HG02623 (cell line): ENCODE data around the gene HSD11B2.
A peak's percentile ranks its signal among the peaks of the same experiment; 100 is the strongest.
"Not testable (repeated sequence)": the region's sequence is repeated elsewhere in the genome, so short reads cannot be mapped to it uniquely, and the experiment has no call there.

Experiments
- ATAC-seq: cut with Tn5 transposase; IDR thresholded peaks from one replicate; pipeline ENCODE4 v1.9.1; 2021; ENCODE audit warnings: moderate library complexity; ENCODE audit not compliant: unreplicated experiment

Gene HSD11B2

DNA sequence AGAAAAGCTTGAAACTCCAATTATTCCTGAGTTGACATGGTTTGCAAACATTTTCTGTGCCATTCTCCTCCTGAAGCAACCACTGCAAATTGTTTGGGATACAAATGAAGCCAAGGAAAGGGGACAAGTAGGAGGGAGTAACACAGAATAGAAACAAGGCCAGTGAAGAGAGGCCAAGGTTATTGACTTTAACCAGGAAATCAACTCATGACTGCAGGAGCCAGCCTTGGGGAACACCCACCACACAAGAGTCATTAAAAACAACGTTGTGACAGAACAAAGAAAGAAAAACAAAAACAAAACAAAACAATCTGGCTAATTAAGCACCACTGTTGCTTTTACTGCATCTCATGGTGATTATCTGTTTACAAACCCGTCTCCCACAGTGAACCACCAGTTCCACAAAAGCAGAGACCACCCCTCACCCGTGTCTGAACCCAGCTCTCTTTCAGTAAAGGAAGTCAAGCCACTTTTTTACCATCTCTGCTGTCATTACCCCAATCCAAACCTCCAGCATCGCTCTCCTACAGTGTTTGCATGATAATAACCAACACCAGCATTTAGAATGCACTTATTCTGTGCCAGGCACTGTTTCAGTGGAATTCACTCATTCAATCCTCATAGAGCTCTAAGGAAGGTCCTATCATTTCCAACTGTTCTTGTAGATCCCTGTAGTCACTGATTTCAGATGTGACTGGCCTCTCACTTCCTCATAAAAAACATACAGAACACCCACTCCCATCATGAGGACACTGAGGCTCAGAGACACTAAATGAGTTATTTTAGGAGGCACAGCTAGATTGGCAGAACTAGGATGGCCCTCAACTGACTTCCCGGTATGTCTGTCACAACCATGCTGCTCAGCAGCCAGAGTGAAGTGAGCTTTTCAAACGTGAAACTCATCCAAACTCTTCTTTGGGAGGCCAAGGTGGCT is 16.7 kb upstream of the HSD11B2 start:
- ATAC-seq, result no peak

DNA sequence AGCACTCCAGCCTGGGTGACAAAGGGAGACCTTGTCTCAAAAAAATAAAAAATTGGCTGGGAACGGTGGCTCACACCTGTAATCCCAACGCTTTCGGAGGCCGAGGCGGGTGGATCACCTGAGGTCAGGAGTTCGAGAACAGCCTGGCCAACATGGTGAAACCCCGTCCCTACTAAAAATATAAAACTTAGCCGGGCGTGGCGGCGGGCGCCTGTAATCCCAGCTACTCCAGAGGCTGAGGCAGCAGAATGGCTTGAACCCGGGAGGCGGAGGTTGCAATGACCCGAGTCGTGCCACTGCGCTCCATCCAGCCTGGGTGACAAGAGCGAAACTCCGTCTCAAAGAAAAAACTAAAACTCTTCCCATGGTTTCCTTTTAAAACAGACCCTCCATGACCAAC is 15.5 kb upstream of the HSD11B2 start:
- not testable (repeated sequence) for ATAC-seq

DNA sequence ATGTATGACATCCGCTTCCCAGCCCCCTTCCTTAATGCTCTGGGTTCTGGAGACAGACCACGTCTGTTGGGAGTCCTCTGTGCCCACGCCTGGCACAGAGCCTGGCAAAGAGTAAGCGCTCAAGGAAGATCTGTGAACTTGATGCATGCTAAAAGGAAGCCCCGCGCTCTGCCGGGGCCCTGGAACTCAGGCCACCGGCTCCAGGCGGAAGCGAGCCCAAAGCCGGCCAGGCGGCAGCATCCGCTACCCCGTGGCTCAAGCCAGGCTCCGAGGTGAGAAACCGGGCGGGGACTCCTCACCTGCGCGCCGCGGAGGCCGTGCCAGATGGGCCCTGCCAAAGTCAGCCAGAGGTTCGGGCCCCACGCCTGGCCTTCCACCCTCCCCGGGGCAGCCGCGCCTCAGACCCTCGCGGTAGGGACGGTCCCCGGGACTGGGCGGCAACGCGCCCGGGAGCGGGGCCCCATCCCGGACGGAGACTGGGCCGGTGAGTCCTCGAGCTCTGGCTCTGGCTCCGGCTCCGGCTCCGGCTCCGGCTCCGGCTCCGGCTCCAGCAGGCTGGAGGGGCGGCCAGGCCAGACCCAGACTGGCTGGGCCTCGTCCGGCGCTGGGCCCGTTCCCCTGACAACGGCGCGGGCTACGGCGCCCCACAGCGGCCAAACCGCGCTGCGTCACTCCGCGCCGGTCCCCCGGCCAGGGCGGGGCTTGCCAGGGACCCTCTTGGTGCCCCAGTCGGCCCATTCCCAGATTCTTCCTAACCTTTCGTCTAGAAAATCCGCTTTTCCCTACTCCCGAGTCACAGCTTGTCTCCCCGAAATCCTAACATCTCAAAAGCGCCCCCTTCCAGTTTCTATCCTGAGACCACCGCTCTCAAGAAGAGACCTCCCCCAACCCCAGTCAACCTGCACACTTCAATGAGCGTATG is 14.8 kb upstream of the HSD11B2 start, which contains the start of gene ZDHHC1:
TSS of gene ZDHHC1 (minus strand) at position 606 of the 922 bp plus-strand sequence. CDS start 8,702 bp downstream, outside the sequence.
- ATAC-seq, result peak; percentile 55

DNA sequence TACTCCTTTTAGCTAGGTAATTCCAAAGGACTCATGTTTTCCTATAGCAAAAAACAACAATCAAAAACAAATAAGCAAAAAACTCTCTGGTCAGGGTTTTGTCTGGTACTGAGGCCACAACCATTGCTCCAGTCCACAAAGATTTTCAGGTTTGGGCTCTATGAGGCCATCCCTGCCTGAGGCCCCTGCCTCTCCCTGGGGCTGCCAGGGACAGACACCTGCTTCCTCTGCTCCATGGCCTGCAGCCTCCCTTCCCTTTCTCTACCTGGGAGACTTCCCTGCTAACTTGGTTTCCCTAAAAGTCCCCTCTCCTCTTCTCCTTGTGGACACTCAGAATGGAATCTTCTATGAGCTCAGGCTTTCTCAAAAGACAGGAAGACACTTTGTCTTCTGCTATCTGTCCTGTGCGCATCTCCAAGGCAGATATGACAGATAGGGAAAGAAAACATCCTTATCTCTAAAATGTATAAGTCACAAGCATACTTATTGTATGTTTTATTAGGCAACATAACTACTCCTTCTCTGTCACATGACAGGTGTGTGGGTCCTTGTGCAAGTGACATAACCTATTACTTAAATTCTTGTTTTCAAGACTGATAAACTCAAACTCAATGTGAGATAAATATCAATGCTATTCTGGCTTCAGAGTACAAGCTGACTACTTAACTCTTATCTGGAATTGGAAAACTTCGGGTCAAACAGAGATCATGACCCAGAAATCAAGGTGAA is 13.4 kb upstream of the HSD11B2 start:
- no peak for ATAC-seq

DNA sequence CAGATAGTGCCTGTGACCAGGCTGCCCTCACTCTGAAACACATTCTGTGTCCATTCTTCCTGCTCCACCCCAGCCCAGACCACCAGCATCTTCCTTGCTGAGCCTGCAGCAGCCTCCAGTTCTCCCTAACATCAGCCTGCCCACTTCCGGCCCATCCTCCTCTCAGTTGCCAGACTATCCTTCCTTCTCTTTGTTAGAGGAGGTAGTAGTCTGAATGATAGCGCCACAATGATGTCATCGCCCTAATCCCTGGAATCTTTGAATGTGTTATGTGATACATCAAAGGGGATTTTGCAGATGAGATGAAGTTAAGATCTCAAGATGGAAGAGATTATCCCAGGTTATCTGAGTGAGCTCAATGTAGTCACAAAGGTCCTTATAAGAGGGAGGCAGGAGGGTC is 11.4 kb upstream of the HSD11B2 start:
- no peak for ATAC-seq

DNA sequence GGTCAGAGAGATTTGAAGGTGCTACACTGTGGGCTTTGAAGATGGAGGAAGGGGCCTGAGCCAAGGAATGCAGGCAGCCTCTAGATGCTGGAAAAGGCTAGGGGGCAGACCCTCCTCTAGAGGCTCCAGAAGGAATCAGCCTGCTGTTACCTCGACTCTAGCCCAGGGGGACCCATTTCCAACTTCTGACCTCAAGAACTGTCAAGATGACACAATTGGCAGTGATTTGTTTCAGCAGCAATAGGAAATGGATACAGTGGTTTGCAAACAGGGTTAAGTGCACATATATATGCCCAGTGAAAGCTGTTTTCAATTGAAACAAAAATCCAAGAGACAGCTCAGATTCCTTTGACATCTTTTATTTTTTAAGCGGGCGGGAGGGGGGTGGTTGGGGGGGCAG is 11.0 kb upstream of the HSD11B2 start:
- ATAC-seq, result no peak

DNA sequence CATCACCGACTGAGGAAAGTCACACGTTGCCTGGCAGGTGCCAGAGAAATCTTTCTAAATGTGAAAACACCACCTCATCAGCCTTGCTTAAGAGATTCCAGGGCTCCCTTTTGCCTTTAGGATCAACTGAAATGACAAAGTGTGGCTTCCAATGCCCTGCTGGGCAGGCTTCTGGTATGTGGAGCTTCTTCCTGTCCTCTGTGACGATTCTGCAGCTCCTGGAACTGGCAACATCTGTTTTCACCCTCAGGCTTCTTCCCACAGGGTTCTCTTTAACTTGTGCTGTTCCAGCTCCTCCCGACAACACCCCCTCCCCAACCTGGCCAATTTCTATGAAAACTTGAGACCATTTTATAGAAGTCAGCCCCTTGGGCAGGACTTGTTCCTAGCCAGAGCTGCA is 9.9 kb upstream of the HSD11B2 start:
- ATAC-seq, result no peak

DNA sequence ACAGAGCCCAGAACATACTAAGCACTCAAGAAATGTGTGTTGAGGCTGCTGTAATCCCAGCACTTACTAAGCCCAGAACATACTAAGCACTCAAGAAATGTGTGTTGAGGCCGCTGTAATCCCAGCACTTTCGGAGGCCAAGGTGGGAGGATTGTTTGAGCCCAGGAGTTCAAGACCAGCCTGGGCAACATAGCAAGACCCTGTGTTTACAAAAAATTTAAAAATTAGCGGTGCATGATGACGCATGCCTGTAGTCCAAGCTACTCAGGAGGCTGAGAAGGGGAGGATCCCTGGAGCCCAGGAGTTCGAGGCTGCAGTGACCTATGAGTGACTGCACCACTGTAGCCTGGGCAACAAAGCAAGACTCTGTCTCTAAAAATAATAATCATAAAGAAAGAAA is 7.9 kb upstream of the HSD11B2 start:
- ATAC-seq, result no peak

DNA sequence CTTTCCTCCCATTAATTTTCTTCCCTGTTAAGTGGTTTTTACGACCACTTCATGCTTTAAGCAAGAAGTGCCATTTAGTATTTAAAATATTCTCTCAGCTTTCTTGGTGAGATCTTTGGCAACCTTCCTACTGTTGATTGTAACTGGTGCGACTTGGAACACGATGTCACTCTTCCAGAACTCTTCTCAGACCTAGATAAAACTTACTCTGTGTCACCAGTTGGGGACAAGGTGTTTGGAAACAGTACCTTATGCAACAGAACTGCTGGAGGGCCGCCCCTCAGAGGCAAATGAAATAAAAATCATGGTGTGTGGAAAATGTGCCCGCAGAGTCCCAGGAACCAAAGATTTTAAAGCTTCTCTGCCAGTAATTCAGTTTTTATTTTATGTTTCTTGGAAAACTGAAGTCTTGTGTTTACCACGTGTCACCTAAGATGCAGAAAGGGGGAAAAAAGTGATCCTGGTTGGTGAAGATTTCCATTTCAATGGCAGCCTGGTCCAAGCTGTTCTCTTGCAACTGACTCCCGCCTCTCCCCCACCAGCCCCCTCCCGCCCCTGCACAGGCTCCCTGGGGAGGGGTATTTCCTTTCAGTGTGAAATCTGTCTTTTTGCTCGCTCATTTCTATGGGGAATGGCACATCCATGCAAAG is 7.2 kb upstream of the HSD11B2 start:
- ATAC-seq, result no peak

DNA sequence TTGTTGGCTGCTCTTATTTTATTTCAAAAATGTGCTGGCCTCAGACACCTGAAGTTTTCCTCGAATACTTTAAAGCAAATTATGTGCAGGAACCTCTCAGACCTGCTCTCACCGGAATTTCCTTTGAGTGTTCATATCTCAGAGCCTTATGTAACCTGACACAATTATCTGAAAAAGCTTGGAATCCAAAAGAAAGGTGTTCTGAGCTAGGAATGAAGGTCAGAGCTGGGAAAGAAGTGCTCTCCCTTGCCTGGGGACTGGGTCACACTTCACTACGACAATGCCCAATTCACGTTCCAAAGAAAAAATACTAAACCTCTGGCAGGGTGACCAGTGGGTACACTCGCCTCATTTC is 6.7 kb upstream of the HSD11B2 start:
- ATAC-seq, result no peak

DNA sequence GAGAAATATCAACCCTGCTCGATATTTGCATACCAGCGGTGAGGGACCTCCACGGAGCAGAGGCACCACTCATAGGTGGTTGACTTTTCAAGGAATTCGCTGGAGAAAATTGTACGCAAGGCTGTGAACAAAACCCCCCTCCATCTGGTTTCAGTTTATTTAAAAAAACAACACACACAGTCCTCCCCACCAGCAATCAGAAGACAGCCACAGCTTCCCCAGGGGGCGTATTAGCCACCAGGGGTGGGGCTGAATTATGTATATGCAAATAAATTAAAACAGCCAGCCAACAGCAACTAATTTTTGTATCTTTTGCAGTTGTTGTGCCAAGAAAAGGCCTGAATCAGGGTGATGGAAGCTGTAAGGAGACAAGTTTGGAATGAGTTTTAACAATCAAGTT is 5.9 kb upstream of the HSD11B2 start:
- ATAC-seq, result no peak

DNA sequence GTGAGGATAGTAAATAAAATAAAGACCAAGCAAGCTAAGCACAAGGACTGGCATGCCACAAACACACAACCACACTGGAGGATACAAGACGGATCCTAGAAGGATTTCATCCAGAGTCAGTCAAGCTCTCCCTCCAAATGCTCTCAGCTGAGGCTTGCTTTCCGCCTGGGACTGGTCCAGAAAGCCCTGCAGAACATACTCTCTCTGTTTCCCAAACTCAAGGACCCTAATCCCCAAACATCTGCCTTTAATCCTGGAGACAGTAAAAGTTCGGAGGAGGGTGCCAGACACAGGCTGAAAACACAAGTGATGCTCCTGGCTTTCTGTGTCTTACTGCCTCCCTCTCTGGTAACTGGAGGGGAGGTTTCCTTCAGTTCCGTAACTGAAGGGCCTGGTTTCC is 5.3 kb upstream of the HSD11B2 start:
- ATAC-seq, result no peak

DNA sequence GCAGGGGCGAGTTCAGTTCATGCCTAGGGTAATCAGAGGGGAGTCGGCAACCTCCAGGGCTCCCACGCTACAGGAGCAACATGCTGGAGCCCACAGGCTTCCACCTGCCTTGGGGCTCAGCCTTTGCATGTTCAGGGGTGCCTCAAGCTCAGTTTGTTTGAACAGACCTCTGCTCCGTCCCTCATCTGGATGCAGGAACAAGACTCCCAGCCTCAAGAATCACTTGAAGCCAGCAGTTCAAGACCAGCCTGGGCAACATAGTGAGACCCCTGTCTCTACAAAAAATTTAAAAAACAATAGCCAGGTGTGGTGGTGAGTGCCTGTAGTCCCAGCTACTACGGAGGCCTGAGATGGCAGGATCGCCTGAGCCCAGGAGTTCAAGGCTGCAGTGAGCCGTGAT is 4.9 kb upstream of the HSD11B2 start:
- no peak for ATAC-seq

DNA sequence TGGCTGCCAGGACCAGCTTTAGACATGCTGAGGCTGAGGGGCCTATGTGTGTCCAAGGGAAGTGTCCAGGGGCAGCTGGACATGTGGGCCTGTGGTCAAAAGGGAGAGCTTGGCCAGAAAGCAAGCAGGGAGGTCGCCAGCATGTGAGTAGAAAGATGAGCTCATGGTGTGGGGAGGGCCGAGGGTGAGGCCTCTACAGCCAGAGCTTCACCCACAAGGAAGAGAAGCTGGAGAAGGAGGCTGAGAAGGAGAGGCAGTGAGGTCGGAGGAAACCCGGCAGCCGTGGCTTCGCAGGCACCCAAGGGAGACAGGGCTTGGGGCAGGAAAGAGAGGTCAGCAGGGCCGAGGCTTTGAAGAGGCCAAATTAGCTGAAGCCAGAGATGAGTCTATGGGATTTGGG is 4.0 kb upstream of the HSD11B2 start:
- ATAC-seq, result no peak

DNA sequence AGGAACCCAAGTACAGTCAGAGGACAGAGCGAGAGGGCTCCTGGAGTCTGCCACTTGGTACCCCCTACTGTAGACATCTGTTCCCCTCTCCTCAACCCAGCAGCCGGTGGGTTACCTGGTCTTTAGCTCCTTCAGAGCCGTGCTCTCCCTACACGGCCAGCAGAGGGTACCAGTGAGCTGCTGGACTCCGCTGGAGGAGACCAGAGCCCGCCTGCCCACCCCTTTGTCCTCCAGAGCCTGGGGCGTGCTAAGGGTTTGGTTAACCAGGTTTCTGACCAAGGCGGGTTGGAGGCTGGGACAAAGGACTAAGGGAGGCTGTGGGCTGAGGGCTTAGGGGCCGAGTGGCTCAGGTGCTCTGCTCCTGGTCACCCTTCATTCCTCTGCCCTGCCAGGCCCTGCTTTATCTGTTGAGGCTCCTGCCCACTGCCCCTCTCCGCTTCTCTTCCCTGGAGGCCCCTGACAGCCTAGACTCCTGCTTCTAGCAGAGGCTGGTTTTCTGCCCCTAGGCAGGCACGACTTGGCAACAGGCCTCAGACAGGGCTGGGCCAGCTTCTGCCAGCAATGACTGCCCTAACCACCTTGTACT is 2.7 kb upstream of the HSD11B2 start:
- ATAC-seq, result no peak

DNA sequence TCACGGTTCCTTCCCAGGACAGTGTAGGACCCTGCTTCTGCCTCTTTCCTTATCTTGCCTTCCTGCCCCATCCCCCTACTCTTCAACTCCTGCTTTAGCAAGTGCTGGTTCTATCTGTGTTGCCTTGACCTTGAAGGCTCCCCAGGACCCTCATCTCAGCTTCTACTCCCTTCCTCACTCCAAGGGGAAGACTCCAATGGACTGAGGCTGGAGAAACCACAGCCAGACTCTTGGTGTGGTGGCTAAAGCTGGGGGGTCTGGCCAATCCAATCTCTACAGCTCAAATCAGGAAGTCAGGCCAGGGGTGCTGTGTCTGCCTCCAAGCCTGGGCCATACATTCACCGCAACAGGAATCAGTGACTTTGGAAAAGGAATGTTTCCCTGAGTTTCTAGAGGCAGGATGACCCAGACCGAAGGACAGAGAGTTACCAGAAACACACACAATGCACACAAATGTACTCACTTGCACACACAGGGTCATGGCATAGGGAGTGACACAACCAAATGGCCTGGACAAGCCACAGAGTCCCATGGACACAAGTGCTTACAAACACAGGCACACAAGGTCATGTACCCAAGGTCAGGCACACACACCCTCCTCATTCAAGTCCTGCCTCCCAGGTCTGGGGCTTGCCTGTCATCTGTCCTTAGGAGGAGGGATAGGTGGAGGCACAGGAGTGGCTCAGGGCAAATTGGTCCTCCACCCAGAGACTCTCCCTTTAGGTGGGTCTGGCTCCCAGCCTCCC is 1.7 kb upstream of the HSD11B2 start:
- no peak for ATAC-seq

DNA sequence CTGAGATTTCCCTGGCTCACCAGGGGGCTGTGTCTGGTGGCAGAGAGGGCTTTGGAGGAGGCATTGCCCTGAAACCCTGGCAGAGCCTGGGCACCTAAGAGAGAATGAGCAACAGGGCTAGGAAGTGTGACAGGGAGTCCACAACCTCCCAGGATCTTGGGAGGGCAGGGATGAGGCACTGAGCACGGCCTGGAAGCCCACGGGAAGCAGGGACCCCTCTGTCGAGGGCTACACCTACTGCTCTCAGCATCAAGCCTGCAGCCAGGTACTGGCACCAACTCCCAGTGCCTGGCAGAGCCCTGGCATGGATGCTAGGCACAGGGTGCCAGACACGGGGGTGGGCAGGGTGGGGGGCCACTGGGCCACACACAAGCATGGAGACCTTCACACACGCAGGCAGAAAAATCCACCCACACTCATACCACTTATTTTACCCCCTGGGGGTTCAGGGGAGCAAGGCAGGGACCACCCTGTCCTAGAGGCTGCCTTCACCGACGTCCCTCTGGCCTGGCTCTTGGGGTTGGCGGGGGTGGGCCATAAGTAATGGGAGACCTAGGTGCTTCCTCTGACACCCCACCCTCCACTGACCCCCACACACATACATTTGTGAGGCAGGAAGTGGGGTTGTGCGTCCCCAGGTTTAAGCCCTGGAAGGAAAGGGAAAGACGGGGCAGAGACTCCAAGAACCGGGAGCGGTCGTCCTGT is 970 bp upstream of the HSD11B2 start:
- ATAC-seq, result no peak

DNA sequence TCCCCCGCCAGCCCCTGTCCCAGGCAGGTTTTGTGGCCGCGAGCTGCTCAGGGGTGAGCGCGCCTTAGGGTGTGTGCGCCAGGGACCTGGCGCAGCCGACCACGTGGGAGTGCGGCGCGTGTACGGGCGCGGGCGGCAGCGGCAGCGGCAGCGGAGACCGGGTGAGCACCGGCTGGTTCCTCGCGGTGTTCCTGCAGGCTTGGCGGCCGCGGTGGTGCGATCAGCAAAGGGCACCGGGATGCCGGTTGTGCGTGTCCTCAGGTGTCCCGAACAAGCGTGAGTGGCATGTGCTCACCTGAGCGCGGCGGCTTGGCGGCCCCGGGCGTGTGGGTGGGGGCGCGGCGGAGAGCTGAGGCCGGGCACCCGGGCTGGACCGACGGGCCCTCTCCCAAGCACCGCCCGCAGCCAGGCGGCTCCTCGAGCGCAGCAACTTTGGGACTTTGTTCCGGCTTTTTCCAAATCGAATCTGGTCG is 381 bp upstream of the HSD11B2 start:
- no peak for ATAC-seq
